GM19025 (cell line): ENCODE measurements around the gene FKTN.
"Not testable (repeated sequence)": the region's sequence is repeated elsewhere in the genome, so short reads cannot be mapped to it uniquely, and the experiment has no call there.

Source experiments
- ATAC-seq: cut with Tn5 transposase; IDR thresholded peaks from one replicate; pipeline ENCODE4 v1.9.1; 2021; ENCODE audit warnings: mild to moderate bottlenecking, low read depth, moderate library complexity; ENCODE audit not compliant: unreplicated experiment

The FKTN gene

DNA sequence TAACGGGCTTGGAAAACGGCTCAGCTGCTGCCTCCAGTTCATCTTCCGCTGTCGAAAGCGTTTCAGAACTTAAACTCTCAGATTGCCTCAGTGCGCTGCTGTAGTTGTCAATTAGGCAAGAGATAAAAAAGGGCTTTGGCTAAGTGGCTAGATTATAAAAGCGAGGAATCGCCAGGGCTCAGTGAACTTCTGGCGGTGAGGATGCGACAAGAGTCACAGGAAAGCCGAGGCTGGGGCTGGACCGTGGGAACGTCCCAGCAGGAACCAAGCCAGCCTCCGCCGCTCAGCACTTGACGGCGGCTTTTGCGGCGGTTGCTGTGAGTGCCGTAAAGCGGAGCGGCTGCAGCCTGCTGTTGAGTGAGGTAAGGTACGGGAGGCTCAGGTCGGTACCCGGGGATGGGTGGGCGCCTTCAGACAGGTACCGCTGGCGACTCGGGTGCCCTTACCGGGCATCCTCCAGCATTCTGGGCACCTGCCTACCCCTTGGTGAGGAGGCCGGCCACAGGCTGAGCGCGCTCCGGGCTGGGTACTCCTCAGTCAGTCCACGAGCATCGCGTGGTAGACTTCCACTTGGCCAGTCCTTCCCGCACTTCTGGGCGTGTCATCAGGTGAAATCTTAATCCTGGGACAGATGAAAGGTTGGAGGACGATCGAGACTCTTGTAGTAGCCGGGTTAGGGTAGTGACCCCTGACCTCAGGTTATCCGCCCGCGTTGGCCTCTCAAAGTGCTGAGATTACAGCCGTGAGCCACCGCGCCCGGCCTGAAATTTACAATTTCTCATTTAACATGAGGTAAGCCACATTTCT, at the start of gene FKTN:
Gene FKTN, plus strand, starts transcription at position 328 of the 807 bp plus-strand sequence. CDS start 16,902 bp downstream, outside the sequence.
- ATAC-seq = peak; percentile 95

DNA sequence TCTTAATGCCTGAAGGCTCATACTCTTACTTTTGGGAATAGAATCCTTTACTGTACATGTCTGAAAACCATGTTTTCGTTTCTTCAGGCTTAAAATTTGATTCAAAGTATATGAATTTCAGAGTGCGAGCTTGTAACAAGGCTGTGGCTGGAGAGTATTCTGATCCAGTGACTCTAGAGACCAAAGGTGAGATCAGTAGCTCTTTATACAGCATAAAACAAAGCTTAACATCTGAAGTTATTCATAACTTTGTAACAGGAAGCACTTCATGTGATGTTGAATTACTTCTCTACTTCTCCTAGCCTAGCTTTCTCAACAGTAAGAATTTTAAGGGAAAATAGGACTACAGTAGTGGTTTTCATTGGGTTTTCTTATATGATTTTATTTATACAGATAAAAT, 49.4 kb upstream of the FKTN start:
- ATAC-seq = no peak

DNA sequence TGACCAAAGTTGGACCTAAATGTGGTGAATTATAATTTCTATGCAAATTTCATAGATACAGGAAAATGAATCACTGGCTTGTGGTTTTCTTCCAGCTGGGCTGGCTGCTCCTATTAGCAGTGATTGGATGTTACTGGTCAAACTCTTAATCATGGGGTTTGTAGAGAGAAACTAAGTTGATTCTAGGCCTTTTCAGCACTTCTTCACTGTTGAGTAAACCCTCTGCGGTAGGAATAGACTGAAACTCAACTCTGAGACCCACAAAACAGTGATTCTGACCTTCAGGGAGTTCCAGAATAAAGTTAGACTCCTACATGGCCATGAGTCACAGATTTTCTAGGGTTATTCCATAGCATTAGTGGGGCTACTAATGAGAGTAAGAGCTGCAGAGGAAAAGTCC, 47.9 kb upstream of the FKTN start:
- no peak for ATAC-seq

DNA sequence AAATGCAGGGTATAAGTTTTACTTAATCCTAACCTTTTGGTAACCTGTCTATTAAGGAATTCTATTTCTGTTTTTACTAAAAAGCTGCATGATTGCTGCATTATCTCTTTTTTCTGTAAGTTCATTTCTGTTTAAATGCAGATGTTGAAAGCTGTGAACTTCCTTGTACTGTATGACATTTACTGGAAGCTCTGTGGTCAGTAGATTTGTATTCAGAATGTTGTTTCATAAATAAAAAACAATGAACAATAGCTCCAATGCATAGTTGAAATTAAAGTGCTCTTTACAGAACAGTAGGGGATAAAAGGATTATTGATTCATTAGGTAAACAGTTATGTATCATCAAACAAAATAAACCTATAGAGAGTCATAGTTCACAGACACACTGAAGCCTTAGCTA, 46.5 kb upstream of the FKTN start:
- ATAC-seq = no peak

DNA sequence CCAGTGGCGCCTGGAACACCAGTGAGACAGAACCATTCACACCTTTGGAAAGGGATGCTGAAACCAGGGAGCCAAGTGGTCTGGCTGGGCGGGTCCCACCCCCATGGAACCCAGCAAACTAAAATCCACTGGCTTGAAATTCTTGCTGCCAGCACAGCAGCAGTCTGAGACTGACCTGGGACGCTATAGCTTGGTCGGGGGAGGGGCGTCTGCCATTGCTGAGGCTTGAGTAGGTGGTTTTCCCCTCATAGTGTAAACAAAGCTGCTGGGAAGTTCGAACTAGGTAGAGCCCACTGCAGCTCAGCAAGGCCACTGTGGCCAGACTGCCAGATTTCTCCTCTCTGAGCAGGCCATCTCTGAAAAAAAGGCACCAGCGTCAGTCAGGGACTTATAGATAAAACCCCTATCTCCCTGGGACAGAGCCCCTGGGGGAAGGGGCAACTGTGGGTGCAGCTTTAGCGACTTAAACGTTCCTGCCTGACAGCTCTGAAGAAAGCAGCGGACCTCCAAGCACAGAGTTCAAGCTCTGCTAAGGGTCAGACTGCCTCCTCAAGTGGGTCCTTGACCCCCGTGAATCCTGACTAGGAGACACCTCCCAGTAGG, 42.0 kb upstream of the FKTN start:
- no peak for ATAC-seq

DNA sequence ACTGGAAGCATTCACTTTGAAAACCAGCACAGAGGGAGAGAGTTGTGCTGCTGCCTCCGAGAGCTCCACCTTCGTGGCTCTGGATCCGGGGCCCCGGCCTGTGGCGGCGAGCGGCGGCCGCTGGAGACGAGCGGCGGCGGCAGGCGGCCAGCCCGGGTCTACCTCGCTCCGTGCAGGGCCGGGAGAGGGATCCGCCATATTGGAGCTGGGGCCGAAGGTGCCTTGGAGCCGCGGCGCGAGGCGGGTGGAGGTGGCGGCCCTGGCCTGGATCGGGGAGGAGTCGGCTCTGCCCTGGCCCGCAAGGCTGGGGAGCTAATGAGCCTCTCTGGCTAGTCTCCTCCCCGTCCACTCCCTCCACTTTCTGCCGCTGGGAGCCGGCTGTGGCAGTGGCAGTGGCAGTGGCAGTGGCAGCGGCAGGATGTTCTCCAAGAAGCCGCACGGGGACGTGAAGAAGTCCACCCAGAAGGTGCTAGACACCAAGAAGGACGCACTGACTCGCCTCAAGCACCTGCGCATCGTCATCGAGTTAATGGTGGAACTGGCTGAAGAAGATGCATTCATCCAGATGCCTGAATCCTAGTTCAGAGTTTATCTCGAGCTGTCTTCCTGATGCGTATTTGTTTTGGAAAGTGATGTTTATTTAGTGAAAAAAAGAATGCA, 38.1 kb upstream of the FKTN start:
- ATAC-seq = peak; percentile 66

DNA sequence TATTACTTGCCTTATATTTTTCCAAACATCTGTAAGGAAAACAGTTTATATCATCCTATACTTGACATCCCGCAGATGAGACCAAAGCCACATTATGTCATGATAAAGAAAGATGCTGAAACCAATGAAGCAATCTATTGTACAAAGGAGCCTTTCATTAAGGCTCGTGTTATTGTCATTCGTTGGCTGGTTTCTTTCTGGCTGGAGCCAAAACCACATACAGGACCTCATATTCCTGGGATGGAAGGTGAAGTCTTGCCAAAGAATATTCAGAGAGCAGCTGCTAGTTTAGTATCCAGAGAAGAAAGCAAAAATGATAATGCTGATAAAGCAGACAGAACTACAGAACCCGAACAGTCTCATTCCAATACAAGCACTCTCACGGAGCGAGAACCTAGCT, 36.9 kb upstream of the FKTN start:
- not testable (repeated sequence) for ATAC-seq

DNA sequence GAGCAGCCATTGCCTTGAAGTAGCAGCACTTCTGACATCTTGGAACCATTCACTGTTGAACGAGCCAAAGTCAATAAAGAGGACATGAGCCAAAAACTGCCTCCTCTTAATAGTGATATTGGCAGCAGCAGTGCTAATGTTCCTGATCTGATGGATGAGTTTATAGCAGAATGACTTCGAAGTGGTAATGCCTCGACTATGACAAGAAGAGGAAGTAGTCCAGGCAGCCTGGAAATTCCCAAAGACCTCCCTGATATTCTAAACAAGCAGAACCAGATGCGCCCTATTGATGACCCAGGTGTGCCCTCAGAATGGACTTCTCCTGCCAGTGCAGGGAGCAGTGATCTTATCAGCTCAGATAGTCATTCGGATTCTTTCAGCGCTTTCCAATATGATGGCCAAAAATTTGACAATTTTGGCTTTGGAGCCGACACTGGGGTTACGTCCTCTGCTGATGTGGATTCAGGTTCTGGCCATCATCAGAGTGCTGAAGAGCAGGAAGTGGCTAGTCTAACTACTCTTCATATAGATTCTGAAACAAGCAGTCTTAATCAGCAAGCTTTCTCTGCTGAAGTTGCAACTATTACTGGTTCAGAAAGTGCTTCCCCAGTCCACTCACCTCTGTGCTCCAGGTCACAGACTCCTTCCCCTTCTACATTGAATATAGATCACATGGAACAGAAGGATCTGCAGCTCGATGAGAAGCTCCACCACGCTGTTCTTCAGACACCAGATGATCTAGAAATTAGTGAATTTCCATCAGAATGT, 35.1 kb upstream of the FKTN start:
- peak; percentile 71 for ATAC-seq

DNA sequence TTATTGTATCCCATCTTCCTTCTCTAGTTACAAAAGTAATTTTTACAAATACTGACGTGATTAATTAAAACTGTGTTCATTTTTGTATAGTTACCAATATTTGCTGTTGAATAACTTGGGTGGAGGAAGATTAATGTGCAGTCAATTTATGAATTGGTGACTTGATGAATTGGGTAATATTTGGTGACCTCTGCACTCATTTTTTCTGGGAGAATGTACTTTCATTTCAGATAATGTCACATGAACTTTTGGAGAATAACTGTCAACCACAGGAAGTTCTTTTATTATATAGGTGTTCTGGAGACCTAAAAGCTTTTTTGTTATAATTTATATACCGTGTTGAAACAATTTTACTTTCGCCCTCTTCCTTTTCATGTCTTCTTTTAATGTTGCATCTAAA, 26.4 kb upstream of the FKTN start:
- no peak for ATAC-seq

DNA sequence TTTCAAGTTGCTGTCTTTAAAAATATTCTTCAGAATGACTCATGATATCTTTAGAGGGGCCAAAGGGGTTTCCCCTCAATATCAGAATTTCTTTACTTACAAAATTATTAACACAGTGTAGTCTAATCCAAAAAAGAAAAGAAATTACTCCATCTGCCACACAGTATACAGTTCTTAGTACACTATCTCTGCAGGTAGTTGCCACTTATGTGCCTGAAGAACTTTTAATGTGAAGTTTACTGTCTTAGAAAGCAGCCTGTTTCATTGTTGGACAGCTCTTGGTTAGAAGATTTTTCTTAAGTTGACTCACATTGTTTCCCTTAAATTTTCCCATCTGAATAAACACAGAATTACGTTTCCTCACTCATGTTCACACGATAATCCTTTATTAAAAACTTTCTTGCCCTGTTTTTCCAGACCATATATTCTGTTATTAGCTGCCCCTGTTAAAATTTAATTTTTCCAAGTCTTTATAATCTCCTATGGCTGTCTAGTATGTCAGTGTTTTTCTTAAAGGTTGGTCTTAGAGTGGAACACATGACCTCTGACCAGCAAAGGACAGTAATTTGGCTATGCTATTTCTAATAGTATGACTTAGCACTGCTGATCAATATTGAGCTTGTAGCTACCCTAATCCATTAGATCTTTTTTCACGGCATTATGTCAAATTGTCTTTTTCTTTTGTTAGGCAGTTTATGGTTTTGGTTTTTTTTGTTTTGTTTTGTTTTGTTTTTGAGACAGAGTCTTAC, 21.8 kb upstream of the FKTN start:
- ATAC-seq = peak; percentile 64

DNA sequence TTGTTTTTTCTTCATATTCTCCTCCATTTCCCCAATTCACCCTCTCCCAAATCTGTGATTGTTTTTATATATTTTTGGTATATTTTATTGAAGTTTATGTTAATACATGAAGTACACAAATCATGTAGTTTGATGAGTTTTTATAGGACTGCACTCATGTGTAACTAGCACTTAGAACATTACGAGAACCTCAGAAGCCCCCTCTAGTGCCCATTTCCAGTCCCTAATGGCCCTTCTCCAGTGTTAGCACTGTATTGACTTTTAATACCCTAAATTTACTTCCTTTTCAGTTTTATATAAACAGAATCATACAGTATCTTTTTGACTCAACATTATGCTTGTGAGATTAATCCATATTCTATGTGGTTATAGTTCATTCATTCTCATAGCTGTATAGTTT, 18.5 kb upstream of the FKTN start:
- no peak for ATAC-seq

DNA sequence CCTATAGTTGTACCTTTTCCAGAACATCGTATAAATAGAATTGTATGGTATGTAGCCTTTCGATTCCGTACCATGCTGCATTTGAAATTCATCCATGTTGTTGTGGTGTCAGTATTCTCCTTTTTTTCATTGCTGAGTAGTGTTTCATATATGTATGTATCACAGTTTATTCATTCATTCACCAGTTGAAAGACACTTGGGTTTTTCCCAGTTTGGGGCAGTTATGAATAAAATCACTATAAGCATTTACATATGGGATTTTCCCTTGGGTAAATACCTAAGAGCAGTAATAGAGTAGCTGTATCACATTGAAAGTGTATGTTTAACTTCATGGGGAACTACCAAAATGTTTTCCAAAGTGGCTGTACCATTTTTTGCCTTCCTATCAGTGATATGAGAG, 16.1 kb upstream of the FKTN start:
- peak; percentile 98 for ATAC-seq

DNA sequence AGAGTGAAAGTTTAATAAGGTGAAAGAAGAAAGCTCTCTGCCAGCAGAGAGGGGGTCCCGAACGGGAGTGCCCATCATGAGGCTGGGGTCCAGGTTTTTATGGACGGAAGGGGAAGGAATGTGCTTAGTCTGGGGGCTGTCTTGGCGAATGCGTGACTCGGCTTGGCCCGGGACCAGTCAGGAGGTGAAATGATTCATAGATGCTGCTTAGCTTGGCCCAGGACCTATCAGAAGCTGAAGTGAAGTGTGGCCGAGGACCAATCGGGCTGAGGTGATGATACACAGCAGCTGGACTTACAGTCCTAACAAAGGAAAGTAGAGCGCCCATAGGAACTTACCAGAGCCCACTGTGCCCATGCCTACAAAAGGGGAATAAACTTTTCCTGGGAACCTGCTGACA, 3.9 kb upstream of the FKTN start:
- no peak for ATAC-seq

DNA sequence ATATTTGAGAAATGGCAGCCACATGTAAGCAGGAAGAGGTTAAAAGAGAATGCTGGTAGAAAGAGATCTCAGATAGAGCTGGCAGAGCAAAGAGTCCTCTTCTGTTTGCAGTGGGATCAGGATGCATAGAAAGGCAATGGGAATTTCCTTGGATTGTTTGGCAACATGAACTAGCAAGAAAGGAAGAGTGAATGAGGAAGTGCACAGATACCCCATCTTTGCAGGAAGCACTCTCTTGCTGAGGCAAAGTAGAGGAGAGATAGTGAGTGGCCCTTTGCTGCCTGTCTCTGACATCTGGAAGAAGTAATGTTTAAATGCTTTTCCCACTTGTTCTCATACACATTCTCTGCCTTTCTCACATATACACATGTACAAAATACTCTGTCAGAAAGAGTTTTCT, 14.5 kb downstream of the FKTN start:
- ATAC-seq = no peak

DNA sequence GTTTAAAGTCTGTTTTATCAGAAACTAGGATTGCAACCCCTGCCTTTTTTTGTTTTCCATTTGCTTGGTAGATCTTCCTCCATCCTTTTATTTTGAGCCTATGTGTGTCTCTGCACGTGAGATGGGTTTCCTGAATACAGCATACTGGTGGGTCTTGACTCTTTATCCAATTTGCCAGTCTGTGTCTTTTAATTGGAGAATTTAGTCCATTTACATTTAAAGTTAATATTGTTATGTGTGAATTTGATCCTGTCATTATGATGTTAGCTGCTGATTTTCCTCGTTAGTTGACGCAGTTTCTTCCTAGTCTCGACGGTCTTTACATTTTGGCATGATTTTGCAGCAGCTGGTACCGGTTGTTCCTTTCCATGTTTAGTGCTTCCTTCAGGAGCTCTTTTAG, 22.0 kb downstream of the FKTN start:
- ATAC-seq = not testable (repeated sequence)

DNA sequence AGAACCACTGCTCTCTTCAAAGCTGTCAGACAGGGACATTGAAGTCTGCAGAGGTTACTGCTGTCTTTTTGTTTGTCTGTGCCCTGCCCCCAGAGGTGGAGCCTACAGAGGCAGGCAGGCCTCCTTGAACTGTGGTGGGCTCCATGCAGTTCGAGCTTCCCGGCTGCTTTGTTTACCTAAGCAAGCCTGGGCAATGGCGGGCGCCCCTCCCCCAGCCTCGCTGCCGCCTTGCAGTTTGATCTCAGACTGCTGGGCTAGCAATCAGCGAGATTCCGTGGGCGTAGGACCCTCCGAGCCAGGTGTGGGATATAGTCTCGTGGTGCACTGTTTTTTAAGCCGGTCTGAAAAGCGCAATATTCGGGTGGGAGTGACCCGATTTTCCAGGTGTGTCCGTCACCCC, 23.6 kb downstream of the FKTN start:
- ATAC-seq = not testable (repeated sequence)

DNA sequence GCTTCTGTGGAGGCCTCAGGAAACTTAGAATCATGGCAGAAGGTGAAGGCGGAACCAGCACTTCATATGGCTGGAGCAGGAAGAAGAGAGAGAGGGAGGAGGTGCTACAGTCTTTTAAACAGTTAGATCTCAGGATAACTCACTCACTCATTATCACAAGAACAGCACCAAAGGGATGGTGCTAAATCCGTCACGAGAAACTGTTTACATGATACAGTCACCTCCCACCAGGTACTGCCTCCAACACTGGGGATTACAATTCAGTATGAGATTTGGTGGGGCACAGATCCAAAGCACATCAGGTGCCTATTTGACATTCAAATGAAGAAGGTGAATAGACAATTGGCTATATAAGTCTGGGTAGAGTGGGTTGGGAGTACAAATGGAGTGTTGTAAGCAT, 35.2 kb downstream of the FKTN start:
- no peak for ATAC-seq

DNA sequence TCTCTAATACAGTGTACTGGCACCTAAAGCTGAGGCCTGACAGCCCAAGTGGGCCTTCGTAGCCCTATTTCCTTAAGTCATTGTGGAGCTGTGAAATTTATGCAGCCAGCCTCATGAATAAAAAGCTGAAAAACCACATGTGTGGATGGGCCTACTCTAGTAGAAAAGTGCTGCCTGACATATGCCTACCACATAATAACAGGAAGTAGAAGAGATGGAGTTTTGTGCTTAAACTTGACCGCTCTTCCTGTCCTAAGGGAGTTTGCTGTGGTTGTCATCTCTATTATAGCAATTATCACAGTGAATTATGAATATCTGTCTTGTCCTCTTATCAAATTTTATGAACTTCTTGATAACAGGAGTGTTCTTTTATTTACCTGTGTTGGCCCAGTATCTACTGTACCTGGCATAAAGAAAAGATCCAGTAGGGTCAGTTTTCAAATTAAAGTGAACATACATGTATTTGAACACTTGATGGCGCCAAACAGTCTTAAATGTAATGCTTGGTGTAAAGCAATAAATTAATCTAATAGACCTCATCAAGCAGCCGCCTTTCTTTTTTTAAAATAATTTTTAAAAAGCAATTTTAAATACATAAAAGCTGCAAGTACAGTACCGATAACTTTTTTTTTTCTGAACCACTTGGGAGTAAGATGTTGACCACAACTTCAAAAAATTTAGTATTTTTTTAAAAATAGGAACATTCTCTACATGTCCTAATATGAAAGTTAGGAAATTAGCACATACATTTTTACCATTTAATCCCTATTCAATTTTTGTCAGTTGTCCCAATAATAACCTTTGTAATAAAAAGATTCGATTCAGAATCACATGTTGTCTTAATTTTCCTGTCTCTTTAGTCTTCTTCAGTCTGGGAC, 51.0 kb downstream of the FKTN start:
- no peak for ATAC-seq

DNA sequence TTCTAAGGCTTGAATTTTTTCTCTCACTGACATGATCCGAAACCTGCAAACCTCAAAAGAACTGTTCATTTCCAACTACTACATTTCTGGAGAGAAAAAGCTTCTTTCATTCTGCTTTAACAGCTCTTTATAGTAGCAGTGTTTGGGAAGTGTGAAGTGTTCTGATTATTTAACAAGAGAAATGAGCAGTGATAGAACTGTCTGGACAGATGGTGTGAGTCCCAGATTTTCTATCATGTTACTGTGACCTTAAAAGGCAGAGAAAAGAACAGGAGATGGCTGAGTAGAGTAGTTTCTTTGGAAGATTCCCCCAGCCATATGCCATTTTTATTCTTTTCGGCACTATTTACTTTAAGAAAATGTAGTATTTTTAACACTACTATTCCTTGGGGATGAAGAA, 63.1 kb downstream of the FKTN start:
- ATAC-seq = no peak
